ENCODE measurements around the gene SCFD2. TPM values are rescaled to one million over a fixed set of nuclear protein-coding genes. Genes with fewer than 3 reads are reported as not detected.
A peak's percentile ranks its signal among the peaks of the same experiment; 100 is the strongest.

The SCFD2 gene
- polyA plus RNA-seq, 6 donors from 2014 or later = 11.6 to 22.7 (median 19.3) TPM

GRCh38 chr4:52956691-52957090 lies 409.2 kb downstream of the SCFD2 start:
- H3K27me3 Mint-ChIP-seq = no peaks in the 10 kb centered on the region
- DNase-seq (no peak), ATAC-seq (ENCODE audit: low read depth in 2 of 2) (no peak)
- H3K4me1 Mint-ChIP-seq = peaks cover 0 to 2% (median 1%) of the 10 kb centered on the region in 3 donors
- no peaks in the 10 kb centered on the region for H3K9me3 Mint-ChIP-seq
- H3K36me3 Mint-ChIP-seq = peaks cover 4 to 5% of the 10 kb centered on the region in 2 donors
- no peak overlapping the region for H3K4me3 Mint-ChIP-seq
- peak overlapping the region in 1 of 6 donors; percentile 64 for H3K27ac Mint-ChIP-seq

- DNase-seq = no peak
- peak overlapping the region in 1 of 6 donors; percentile 9 for H3K27ac Mint-ChIP-seq
- no peak overlapping the region for H3K4me3 Mint-ChIP-seq
Observed at GRCh38 chr4:52954560-52955170, 411.2 kb downstream of the SCFD2 start.

GRCh38 chr4:52952540-52952939 lies 413.3 kb downstream of the SCFD2 start:
- H3K27ac Mint-ChIP-seq = no peak overlapping the region
- H3K36me3 Mint-ChIP-seq = peaks cover 7 to 13% of the 10 kb centered on the region in 2 donors
- DNase-seq (no peak), ATAC-seq (ENCODE audit: low read depth in 2 of 2) (no peak)
- H3K4me1 Mint-ChIP-seq = peaks cover 0 to 1% (median 0%) of the 10 kb centered on the region in 3 donors
- H3K4me3 Mint-ChIP-seq = no peak overlapping the region
- H3K9me3 Mint-ChIP-seq = no peaks in the 10 kb centered on the region
- no peaks in the 10 kb centered on the region for H3K27me3 Mint-ChIP-seq

More at GRCh38 chr4:52954560-52955170, 411.2 kb downstream of the SCFD2 start:
- Mint-ChIP-seq H3K9me3 (no peaks in the 10 kb centered on the region), H3K4me1 (peaks cover 0 to 1% (median 0%) of the 10 kb centered on the region in 3 donors), H3K36me3 (peaks cover 9 to 12% of the 10 kb centered on the region in 2 donors), H3K27me3 (no peaks in the 10 kb centered on the region)
- no peak for ATAC-seq (ENCODE audit: low read depth in 2 of 2)

- DNase-seq = no peak
- no peaks in the 10 kb centered on the region for H3K27me3 Mint-ChIP-seq
- H3K36me3 Mint-ChIP-seq = peaks cover 7 to 13% of the 10 kb centered on the region in 2 donors
- peaks cover 0 to 1% (median 0%) of the 10 kb centered on the region in 3 donors for H3K4me1 Mint-ChIP-seq
- H3K27ac Mint-ChIP-seq = no peak overlapping the region
- H3K9me3 Mint-ChIP-seq = no peaks in the 10 kb centered on the region
- no peak overlapping the region for H3K4me3 Mint-ChIP-seq
- ATAC-seq (ENCODE audit: low read depth in 2 of 2) = no peak
Observed at GRCh38 chr4:52951016-52951415, 414.8 kb downstream of the SCFD2 start.

GRCh38 chr4:52950226-52950625 lies 415.6 kb downstream of the SCFD2 start:
- ATAC-seq (ENCODE audit: low read depth in 2 of 2) (no peak), DNase-seq (no peak)
- peaks cover 0 to 1% (median 0%) of the 10 kb centered on the region in 3 donors for H3K4me1 Mint-ChIP-seq
- no peak overlapping the region for H3K4me3 Mint-ChIP-seq
- no peaks in the 10 kb centered on the region for H3K27me3 Mint-ChIP-seq
- H3K27ac Mint-ChIP-seq = peak overlapping the region in 2 of 6 donors; percentile 6 to 77
- H3K36me3 Mint-ChIP-seq = peaks cover 7 to 13% of the 10 kb centered on the region in 2 donors
- H3K9me3 Mint-ChIP-seq = no peaks in the 10 kb centered on the region

GRCh38 chr4:52949336-52949735 lies 416.5 kb downstream of the SCFD2 start:
- Mint-ChIP-seq H3K27me3 (no peaks in the 10 kb centered on the region), H3K36me3 (peaks cover 7 to 13% of the 10 kb centered on the region in 2 donors), H3K27ac (no peak overlapping the region), H3K4me1 (peaks cover 0 to 1% (median 0%) of the 10 kb centered on the region in 3 donors), H3K9me3 (no peaks in the 10 kb centered on the region), H3K4me3 (no peak overlapping the region)
- DNase-seq (no peak), ATAC-seq (ENCODE audit: low read depth in 2 of 2) (no peak)

GRCh38 chr4:52948057-52948423 lies 417.8 kb downstream of the SCFD2 start:
- Mint-ChIP-seq H3K4me3 (no peak overlapping the region), H3K36me3 (peaks cover 7 to 13% of the 10 kb centered on the region in 2 donors), H3K27me3 (no peaks in the 10 kb centered on the region), H3K4me1 (peaks cover 0 to 1% (median 0%) of the 10 kb centered on the region in 3 donors), H3K27ac (no peak overlapping the region), H3K9me3 (no peaks in the 10 kb centered on the region)
- DNase-seq = no peak
- no peak for ATAC-seq (ENCODE audit: low read depth in 2 of 2)

GRCh38 chr4:52947401-52948056 lies 418.3 kb downstream of the SCFD2 start:
- no peak overlapping the region for H3K27ac Mint-ChIP-seq
- DNase-seq = no peak

GRCh38 chr4:52946855-52947254 lies 419.0 kb downstream of the SCFD2 start:
- H3K27me3 Mint-ChIP-seq = no peaks in the 10 kb centered on the region
- DNase-seq (no peak), ATAC-seq (ENCODE audit: low read depth in 2 of 2) (no peak)
- H3K36me3 Mint-ChIP-seq = peaks cover 7 to 13% of the 10 kb centered on the region in 2 donors
- no peaks in the 10 kb centered on the region for H3K9me3 Mint-ChIP-seq
- peak overlapping the region in 1 of 6 donors; percentile 36 for H3K27ac Mint-ChIP-seq
- H3K4me1 Mint-ChIP-seq = no peaks in the 10 kb centered on the region
- H3K4me3 Mint-ChIP-seq = no peak overlapping the region

More at GRCh38 chr4:52947401-52948056, 418.3 kb downstream of the SCFD2 start:
- no peak for ATAC-seq (ENCODE audit: low read depth in 2 of 2)
- Mint-ChIP-seq H3K36me3 (peaks cover 7 to 13% of the 10 kb centered on the region in 2 donors), H3K4me1 (peaks cover 0 to 1% (median 0%) of the 10 kb centered on the region in 3 donors), H3K27me3 (no peaks in the 10 kb centered on the region), H3K9me3 (no peaks in the 10 kb centered on the region), H3K4me3 (no peak overlapping the region)

- ATAC-seq (ENCODE audit: low read depth in 2 of 2) = no peak
- no peaks in the 10 kb centered on the region for H3K4me1 Mint-ChIP-seq
- H3K36me3 Mint-ChIP-seq = peaks cover 5 to 13% of the 10 kb centered on the region in 2 donors
- no peaks in the 10 kb centered on the region for H3K27me3 Mint-ChIP-seq
- H3K4me3 Mint-ChIP-seq = no peak overlapping the region
- H3K9me3 Mint-ChIP-seq = no peaks in the 10 kb centered on the region
- H3K27ac Mint-ChIP-seq = no peak overlapping the region
- no peak for DNase-seq
Observed at GRCh38 chr4:52945982-52946381, 419.9 kb downstream of the SCFD2 start.

GRCh38 chr4:52945326-52945898 lies 420.4 kb downstream of the SCFD2 start:
- ATAC-seq (ENCODE audit: low read depth in 2 of 2) = no peak
- H3K36me3 Mint-ChIP-seq = peaks cover 3 to 11% of the 10 kb centered on the region in 2 donors

GRCh38 chr4:52943677-52944076 lies 422.2 kb downstream of the SCFD2 start:
- DNase-seq = no peak
- no peaks in the 10 kb centered on the region for H3K4me1 Mint-ChIP-seq
- H3K9me3 Mint-ChIP-seq = no peaks in the 10 kb centered on the region
- no peak overlapping the region for H3K4me3 Mint-ChIP-seq
- H3K27me3 Mint-ChIP-seq = no peaks in the 10 kb centered on the region
- H3K27ac Mint-ChIP-seq = no peak overlapping the region
- no peaks in the 10 kb centered on the region for H3K36me3 Mint-ChIP-seq
- no peak for ATAC-seq (ENCODE audit: low read depth in 2 of 2)

More at GRCh38 chr4:52945326-52945898, 420.4 kb downstream of the SCFD2 start:
- H3K4me3 Mint-ChIP-seq = no peak overlapping the region
- no peak overlapping the region for H3K27ac Mint-ChIP-seq
- H3K4me1 Mint-ChIP-seq = no peaks in the 10 kb centered on the region
- no peaks in the 10 kb centered on the region for H3K27me3 Mint-ChIP-seq
- no peaks in the 10 kb centered on the region for H3K9me3 Mint-ChIP-seq
- no peak for DNase-seq

GRCh38 chr4:52942936-52943335 lies 422.9 kb downstream of the SCFD2 start:
- Mint-ChIP-seq H3K4me1 (no peaks in the 10 kb centered on the region), H3K27me3 (no peaks in the 10 kb centered on the region), H3K36me3 (peaks cover 0 to 3% of the 10 kb centered on the region in 2 donors), H3K9me3 (no peaks in the 10 kb centered on the region), H3K27ac (no peak overlapping the region), H3K4me3 (no peak overlapping the region)
- ATAC-seq (ENCODE audit: low read depth in 2 of 2) (no peak), DNase-seq (no peak)

- H3K27me3 Mint-ChIP-seq = no peaks in the 10 kb centered on the region
- no peak overlapping the region for H3K27ac Mint-ChIP-seq
- H3K4me1 Mint-ChIP-seq = no peaks in the 10 kb centered on the region
- no peak overlapping the region for H3K4me3 Mint-ChIP-seq
- DNase-seq (no peak), ATAC-seq (ENCODE audit: low read depth in 2 of 2) (no peak)
- H3K9me3 Mint-ChIP-seq = no peaks in the 10 kb centered on the region
- peaks cover 5 to 10% of the 10 kb centered on the region in 2 donors for H3K36me3 Mint-ChIP-seq
Observed at GRCh38 chr4:52941450-52941849, 424.4 kb downstream of the SCFD2 start.

Measured in naive B cell (primary cell).